Mucosa of gallbladder (tissue), 1 donor: ENCODE measurements around the gene CDC25B. TPM values are rescaled to one million over a fixed set of nuclear protein-coding genes. Genes with fewer than 3 reads are reported as not detected.

Experiments used
- DNase-seq: peaks from one replicate; pipeline ENCODE4 v3.0.0-alpha.2; 2020; ENCODE audit warnings: low spot score
- total RNA-seq: library from RNA; stranded (reverse); gene quantifications from one replicate; pipeline ENCODE4 v1.2.1, GENCODE V29; 2021
- donor health status: DM: no; HTN: no; CAD: no.

CDC25B gene
- total RNA-seq, 1 donor from 2014 or later = 38.9 TPM

GRCh38 chr20:3764659-3765058 lies 31.5 kb upstream of the CDC25B start:
- no peak for DNase-seq

- DNase-seq = no peak
Observed at GRCh38 chr20:3765171-3765882, 30.8 kb upstream of the CDC25B start.

DNA sequence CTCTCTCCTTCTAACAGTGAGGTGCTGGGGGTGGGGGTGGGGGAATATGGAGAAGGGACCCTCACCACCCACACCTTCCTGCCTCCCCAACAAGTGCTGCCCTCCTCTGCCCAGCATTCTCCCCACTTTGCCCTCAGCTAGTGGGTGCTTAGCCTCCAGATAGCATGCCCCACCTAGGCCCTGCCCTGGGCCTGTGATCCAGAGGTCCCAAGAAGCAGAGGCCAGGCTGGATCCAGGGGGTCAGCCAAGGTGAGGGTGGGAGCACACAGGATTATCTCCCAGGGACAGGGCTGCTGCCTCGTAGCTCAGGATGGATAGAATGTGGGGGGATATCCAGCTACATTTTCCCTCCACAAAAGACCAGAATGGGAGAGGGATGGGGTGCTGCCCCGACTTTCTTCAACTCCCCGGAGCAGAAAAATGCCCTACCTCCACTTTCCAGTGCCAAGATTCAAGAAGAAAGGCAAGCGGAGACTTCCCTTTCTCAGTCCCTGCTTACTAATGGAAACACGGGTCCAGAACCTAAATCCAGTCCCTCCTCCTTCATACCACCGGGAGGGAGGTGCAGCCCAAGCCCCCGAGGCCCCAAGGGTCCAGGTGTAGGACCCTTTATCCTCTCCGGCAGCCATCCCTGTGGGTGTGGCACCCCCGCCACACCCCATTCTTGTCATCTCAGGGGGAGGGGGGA lies 29.5 kb upstream of the CDC25B start:
- no peak for DNase-seq

- no peak for DNase-seq
Observed at GRCh38 chr20:3767110-3767426, 29.0 kb upstream of the CDC25B start.

DNA sequence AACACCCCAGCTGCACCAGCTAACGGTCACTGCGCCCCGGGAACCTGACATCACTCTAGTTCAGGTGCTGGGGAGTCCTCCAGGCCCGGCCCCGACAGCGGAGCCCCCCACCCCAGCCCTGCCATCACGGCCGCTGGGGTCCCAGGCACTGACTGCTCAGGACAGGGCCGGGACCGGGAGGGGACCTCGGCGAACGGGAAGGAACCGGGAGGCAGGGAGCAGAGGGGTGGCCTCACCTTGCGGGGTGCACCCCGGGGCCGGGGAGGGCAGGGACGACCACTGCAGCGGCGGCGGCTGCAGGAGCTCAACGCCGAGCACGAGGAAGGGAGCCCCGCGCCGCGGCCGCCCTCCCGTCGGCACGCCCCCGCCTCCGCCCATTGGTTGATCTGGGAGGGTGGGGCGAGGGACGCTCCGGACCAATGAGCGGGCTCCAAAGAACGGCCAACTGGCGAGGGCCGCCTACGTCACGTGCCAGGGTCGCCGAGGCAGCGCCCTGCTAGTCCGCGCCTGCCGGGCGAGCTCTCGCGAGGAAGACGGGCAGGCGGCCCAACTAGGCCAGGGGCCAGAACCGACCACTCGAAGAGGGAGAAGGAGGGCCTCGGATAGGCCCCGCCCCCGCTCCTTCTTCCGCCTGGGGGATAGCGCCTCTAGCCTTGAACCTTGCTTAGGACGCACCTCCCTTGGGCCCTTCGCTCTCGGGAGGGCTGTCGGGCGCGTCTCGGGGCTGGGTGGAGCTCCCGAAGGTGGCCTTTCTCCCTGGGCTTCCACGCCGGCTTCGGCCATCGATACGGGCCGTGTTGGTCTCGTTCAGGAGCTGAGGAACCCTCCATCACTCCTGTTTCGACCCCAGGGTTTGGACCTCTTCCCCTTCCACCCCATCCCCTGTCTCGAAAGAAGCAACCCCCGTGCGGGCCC lies 28.4 kb upstream of the CDC25B start, which contains the start of gene ADISSP:
ADISSP (minus strand) TSS at position 327 of the 915 bp plus-strand sequence. CDS start 7,653 bp downstream, outside the sequence.
- DNase-seq = peak; percentile 99

DNA sequence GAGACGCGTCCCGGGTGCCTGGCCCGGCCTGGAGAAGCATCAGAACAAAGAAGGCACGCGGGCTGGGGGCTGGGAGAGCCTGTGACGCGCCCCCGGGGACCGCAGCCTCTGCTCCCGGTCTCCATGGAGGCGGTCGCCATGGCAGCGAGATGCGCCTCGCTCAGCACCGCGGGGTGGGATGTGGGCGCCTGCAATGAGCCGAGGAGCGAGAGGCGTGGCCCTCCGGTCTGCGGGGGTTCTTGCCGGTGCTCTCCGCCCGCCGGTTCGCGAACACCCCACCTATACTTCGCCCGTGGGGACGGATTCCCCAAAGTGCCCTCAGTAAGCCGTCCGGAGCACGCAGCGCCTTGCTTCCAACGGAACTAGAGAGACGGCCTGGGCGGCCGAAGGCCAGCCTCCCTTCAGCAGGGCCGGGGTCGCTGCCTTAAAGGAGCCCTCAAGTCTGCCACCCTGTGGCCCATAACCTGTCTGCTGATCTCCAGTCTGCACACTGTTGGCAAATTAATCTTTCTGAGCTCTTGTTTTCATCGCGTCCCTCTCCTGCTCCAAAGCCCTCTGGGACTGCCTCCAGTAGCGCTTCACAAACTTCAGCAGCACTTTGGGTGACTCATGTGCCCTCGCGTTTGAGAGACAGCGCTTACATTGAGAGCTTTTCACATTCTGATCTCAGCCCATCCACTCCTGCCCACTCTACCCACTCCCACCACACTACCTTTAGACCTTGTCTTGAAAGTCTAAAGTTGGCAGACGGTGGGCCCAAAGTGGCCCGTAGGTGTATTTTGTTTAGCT lies 27.6 kb upstream of the CDC25B start:
- peak; percentile 67 for DNase-seq

- no peak for DNase-seq
Observed at GRCh38 chr20:3771552-3772058, 24.5 kb upstream of the CDC25B start.

- no peak for DNase-seq
Observed at GRCh38 chr20:3775457-3776108, 20.5 kb upstream of the CDC25B start.

DNA sequence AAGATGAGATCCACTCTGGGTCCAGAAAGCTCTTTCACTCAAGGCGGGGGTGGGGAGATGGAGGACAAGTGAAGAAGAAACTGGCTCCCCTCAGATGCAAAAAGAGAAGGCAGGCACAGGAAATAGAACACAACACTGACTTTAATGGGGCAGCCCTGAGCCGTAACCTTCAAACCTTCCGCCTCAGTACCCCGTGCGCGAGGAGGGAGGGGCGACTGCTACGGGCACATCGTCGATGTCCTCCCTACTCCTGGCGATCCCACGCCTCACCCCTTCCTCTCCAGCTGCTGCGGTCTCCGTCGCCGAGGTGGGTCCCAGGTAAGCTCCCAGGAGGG lies 18.8 kb upstream of the CDC25B start:
- no peak for DNase-seq

DNA sequence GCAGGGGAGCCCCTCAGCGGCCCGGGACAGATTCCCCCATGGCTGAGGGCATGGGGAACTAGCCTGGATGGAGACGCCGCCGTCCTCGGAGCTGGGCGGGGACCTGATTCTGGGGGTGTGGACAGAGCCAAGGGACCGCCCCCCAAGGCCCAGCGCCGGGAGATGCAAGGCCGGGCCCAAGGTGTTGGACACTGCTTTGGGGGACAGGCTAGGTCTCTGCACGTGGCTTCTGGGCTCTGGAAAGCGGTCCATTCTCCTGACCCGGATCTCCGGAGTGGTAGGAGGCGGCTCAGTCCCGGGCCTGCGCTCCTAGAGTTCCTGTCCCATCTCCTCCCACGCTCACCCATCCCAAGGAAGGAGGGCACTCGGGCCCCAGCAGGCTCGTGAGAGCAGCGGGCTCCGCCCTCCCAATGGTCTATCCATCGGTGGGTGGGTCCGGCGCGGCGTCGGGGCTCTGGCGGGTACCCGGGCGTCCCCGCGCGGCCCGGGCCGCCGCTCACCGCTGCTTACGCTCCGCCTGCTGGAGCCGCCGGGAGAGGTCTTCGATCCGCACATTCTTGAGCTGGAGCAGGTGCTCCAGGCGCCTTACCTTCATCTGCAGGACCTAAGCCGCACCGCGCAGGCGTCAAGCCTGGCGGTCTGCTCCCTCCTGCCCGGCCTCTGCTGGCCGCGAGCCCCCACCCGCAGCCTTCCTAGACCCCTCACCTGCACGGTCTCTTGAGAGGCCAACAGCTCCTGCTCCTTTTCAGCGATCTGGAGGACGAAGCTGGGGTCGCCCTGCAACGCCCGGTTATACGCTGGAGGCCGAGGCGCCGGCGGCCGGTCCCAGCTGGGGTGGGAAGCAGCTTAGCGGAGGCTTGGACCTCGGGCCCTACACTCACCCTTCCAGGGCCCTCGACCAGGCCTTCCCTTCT lies 18.1 kb upstream of the CDC25B start:
- peak; percentile 65 for DNase-seq

GRCh38 chr20:3778976-3779375 lies 17.1 kb upstream of the CDC25B start:
- no peak for DNase-seq

DNA sequence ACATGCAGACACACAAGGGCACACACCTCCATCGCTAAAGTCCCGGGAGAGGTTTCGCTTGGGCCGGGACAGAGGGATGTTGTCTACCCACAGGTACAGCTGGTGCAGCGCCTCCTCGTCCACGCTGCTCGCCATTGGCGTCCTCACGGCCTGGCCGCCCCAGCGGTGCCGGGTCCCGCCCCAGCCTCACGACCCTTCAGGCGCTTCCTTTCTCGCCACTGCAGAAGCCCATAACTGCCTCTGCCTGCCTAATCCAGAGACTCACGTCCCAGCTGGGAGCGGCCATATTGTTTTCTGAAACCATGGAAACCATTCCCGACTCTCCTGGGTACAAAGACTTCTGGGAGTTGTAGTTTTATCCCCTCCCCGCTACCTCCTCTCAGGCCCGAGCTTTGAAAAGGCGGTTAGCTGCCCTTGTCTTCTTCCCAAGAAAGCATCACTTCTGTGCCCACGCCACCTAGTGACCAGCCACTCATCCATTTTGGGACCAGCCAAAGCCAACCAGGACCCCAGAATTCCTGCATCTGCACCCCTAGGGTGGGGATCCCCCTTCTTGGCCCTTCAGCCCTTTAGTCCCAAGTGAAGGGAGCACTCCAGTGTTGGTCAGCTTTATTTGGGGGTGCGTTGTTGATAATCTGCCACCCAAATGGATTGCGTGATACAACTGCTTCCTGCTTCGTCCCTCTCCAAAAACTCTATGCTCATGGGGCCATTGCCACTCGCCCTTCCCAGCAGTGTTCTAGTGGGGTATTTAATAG lies 14.8 kb upstream of the CDC25B start, which contains the start of gene SPEF1:
SPEF1 (minus strand) TSS at position 296 of the 758 bp plus-strand sequence; CDS start at position 135, 161 bp downstream.
- DNase-seq = peak; percentile 89

DNA sequence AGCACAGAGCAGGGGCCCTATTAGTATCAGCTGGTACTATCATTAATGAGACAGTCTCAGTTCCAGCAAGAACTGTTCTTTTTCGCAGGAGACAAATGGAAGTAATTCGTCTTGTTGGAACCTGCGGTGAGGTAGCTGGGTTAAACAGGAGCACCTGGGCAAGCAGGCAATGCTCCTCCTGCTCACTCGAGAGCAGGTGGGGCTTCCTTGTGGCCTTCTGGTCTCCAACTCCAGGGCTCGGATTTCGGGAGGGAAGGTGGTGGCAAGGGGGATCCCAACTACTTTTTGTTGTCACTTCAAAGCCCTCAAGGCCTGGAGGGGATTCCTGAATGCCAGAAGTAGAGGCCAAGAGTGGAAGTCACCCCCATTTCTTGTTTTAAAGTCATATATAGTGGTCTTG lies 13.5 kb upstream of the CDC25B start:
- DNase-seq = no peak

GRCh38 chr20:3783068-3783489 lies 13.0 kb upstream of the CDC25B start:
- DNase-seq = no peak

DNA sequence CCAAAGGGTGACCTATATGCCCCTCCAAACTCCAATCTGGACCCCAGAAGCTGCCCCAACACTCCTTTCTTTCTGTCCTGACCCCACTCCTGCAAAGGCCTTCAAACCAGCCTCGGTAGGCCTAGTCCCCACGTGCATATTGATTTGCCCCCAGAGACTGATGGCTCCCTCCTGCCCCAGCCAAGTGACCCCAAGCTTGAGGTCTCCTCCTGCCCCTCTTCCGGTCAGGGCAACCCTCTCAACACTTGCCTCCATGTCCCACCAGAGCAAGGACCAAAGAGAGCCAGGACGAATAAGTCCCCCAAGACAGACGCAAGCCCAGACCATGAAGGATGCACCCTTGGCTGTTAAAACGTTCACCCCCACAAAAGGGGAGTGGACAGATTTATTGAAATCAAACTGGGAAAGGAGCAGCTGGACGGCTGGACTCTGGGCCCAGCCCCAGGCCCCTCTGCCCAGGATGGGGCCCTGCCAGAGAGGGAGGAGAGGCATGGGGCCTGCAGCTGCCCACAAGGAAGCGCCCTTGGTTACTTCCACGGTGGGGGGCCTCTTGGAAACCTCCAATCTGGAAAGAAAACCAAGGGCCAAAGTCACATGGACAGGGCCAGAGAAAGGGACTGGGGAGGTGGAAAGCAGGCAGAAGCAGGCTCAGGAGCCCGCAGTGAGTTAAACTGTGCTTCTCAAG lies 12.5 kb upstream of the CDC25B start:
- DNase-seq = no peak

GRCh38 chr20:3784216-3784853 lies 11.8 kb upstream of the CDC25B start:
- DNase-seq = no peak

GRCh38 chr20:3784863-3785239 lies 11.3 kb upstream of the CDC25B start:
- DNase-seq = no peak
